ENCODE data around the gene LAMP5. TPM values are rescaled to one million over a fixed set of nuclear protein-coding genes. Genes with fewer than 3 reads are reported as not detected.

The LAMP5 gene, protein sequence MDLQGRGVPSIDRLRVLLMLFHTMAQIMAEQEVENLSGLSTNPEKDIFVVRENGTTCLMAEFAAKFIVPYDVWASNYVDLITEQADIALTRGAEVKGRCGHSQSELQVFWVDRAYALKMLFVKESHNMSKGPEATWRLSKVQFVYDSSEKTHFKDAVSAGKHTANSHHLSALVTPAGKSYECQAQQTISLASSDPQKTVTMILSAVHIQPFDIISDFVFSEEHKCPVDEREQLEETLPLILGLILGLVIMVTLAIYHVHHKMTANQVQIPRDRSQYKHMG
- total RNA-seq, result 4.1 TPM

DNA sequence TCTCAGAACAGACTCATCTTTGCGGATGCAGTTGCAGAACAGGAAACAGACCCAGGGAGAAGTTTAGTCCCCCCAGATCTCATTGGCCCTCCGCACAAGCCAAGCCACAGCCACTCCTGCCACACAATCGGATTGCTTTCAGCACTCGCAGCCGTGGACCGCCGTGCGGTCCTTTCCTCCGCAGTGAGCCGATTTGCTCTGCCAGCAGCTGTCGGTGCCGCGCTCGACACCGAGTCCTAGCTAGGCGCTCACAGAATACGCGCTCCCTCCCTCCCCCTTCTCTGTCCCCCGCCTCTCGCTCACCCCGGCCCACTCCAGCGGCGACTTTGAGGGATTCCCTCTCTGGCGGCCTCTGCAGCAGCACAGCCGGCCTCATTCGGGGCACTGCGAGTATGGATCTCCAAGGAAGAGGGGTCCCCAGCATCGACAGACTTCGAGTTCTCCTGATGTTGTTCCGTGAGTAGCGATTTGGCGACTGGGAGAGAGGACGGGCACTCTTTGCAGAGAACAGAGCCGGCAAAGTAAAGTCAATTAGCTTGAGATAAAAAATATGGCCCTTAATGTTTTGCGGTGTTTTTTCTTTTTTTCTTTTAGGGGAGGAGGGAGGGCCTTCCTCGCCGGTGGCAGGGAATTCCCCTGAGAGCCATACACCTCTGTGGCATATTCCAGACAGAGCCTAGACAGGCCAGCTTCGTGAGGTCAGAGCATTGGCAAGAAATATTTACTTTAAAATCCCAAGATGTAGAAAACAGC lies at the start of gene LAMP5:
Gene LAMP5, plus strand, starts transcription at position 130 of the 753 bp plus-strand sequence. Its CDS starts 263 bp downstream, at position 393.

